PC-9 (cell line): ENCODE results near the gene SLC22A4. TPM values are rescaled to one million over a fixed set of nuclear protein-coding genes. Genes with fewer than 3 reads are reported as not detected.

ENCODE experiments used
- BruUV-seq: library from RNA; stranded (reverse); fragments of 400-500 nt; replicated peaks from 2 replicates; lab custom pipeline; 2021; lab: Mats Ljungman, UMichigan
- CTCF ChIA-PET: fragments of 300-600 bp; sonication (Branson Sonifier 250); formaldehyde crosslinking; loops from one replicate; lab custom pipeline; 2022; ENCODE audit warnings: antibody characterized with exemption; lab: Charles Lee
- POLR2A ChIA-PET: fragments of 300-600 bp; sonication (Branson Sonifier 250); formaldehyde crosslinking; loops from one replicate; lab custom pipeline; 2022; ENCODE audit warnings: antibody characterized with exemption; ENCODE audit not compliant: unreplicated experiment; lab: Charles Lee
- DNase-seq, 2 experiments: peaks; one replicate each; pipeline versions ENCODE4 v3.0.0 to v3.0.0-alpha.2; 2015 to 2022; ENCODE audit warnings: mixed read lengths in 1 of 2
- H2AFZ ChIP-seq: fragments of 200-600 bp; sonication (generic); 2 replicates; pipeline ENCODE4 v1.8.1; 2017; ENCODE audit warnings: antibody characterized with exemption
- H3F3A ChIP-seq: fragments of 200-600 bp; sonication (generic); 2 replicates; pipeline ENCODE4 v1.8.1; 2017; ENCODE audit warnings: antibody characterized with exemption, mild to moderate bottlenecking, low read depth; ENCODE audit not compliant: insufficient read depth
- H3K27ac ChIP-seq: fragments of 200-600 bp; sonication (generic); 2 replicates; pipeline ENCODE4 v1.6.1; 2016; ENCODE audit warnings: mixed run types
- H3K27me3 ChIP-seq: fragments of 200-600 bp; sonication (generic); 2 replicates; pipeline ENCODE4 v1.6.1; 2016; ENCODE audit warnings: low read depth, mixed run types; ENCODE audit not compliant: insufficient read depth
- H3K36me3 ChIP-seq: fragments of 200-600 bp; sonication (generic); 2 replicates; pipeline ENCODE4 v1.6.1; 2016; ENCODE audit warnings: low read depth, mixed run types
- H3K4me1 ChIP-seq: fragments of 200-600 bp; sonication (generic); replicated peaks from 2 replicates; pipeline ENCODE4 v1.6.1; 2016; ENCODE audit warnings: mixed run types; ENCODE audit not compliant: insufficient read depth
- H3K4me2 ChIP-seq: fragments of 200-600 bp; sonication (generic); 2 replicates; pipeline ENCODE4 v1.6.1; 2017; ENCODE audit warnings: mixed run types
- H3K4me3 ChIP-seq: fragments of 200-600 bp; sonication (generic); 2 replicates; pipeline ENCODE4 v1.6.1; 2016; ENCODE audit warnings: mixed run types
- H3K79me2 ChIP-seq: fragments of 200-600 bp; sonication (generic); 2 replicates; pipeline ENCODE4 v1.6.1; 2017; ENCODE audit warnings: low read depth, mixed run types
- H3K9me2 ChIP-seq: fragments of 200-600 bp; sonication (generic); 2 replicates; pipeline ENCODE4 v1.8.1; 2017; ENCODE audit warnings: mild to moderate bottlenecking; ENCODE audit not compliant: insufficient read depth
- H3K9me3 ChIP-seq: fragments of 200-600 bp; sonication (generic); 2 replicates; pipeline ENCODE4 v1.8.1; 2016; ENCODE audit warnings: low read depth; ENCODE audit not compliant: insufficient read depth
- H4K20me1 ChIP-seq: fragments of 200-600 bp; sonication (generic); 2 replicates; pipeline ENCODE4 v1.8.1; 2017; ENCODE audit not compliant: insufficient read depth
- EZH2 ChIP-seq: fragments of 200-600 bp; sonication (generic); IDR thresholded peaks from 2 replicates; pipeline ENCODE4 v1.8.0; 2017; ENCODE audit warnings: antibody characterized with exemption, low read depth
- intact Hi-C: fragments of 100-400 bp; cut with micrococcal nuclease; formaldehyde crosslinking; loops from one replicate; pipeline ENCODE4 v1.10.0; 2022; ENCODE audit not compliant: unreplicated experiment
- total RNA-seq: library from RNA; stranded (reverse); gene quantifications from 2 replicates; pipeline ENCODE4 v1.2.3, GENCODE V29; 2021
- TF ChIP-seq, protein P1 (sequence below): fragments of 200-600 bp; sonication (generic); conservative IDR thresholded peaks from 2 replicates; pipeline ENCODE4 v1.6.1; 2017; ENCODE audit warnings: mixed run types, antibody characterized with exemption, mild to moderate bottlenecking, moderate library complexity

The SLC22A4 gene
- total RNA-seq, 1 experiment from 2014 or later: 4.2 TPM

DNA sequence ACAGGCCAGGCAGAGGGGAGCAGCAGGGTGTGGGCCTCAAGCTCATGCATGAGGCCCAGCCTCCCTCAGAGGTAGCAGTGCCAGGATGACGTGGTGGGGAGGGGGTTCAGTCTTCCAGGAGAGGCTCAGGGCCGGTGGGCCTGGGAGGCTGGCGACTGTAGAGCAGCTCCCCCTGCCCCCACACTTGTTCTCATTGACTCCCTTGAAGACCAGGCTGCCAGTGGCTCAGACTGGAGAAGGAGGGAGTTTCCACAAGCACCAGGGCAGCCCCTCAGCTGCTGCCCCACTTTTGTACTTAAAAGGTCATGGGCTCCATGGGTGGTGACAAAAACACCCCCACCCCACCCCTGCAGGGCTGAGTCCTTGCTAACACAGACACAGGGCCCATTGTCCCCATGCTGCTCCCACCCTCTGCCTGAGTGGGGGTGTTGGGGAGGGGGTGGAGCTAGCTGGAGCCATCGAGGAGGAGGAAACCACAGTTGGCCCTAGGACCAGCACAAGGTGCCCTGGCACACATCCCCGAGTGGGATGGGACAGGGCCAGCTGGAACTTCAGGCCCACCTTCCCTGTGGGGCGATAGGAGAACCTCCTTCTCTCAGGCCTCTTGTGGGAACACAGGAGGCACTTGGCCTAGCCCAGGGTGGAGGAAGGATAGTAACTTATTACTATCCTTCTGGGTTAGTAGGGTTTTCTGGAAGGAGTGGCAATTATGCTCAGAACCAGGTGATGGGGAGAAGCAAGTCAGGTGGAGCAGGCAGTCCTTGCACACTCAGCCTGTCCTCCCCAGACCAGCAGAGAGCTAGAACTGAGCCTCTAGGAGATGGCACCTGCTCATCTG is 26.0 kb upstream of the SLC22A4 start:
- Histone ChIP-seq H3K79me2 (no peaks in the 10 kb centered on the region), H3K4me3 (no peak overlapping the region), H3K27ac (no peak overlapping the region), H3K9me2 (no peaks in the 10 kb centered on the region), H2AFZ (no peak overlapping the region), H3K9me3 (no peaks in the 10 kb centered on the region), H4K20me1 (no peaks in the 10 kb centered on the region), H3K4me2 (no peak overlapping the region), H3K36me3 (no peaks in the 10 kb centered on the region), H3K27me3 (no peaks in the 10 kb centered on the region), H3K4me1 (peaks cover 34% of the 10 kb centered on the region), H3F3A (peaks cover 9% of the 10 kb centered on the region; the same call in 1 of the 2 replicates)
- ChIA-PET CTCF (no interaction called here), POLR2A (no interaction called here)
- intact Hi-C loops: loop anchor here (2.0 to 5.0 kb wide), 3 partner anchors 29 to 229 kb away; no protein-coding TSS in a partner anchor
- TF ChIP-seq EZH2: no peak
- TF ChIP-seq, protein P1, sequence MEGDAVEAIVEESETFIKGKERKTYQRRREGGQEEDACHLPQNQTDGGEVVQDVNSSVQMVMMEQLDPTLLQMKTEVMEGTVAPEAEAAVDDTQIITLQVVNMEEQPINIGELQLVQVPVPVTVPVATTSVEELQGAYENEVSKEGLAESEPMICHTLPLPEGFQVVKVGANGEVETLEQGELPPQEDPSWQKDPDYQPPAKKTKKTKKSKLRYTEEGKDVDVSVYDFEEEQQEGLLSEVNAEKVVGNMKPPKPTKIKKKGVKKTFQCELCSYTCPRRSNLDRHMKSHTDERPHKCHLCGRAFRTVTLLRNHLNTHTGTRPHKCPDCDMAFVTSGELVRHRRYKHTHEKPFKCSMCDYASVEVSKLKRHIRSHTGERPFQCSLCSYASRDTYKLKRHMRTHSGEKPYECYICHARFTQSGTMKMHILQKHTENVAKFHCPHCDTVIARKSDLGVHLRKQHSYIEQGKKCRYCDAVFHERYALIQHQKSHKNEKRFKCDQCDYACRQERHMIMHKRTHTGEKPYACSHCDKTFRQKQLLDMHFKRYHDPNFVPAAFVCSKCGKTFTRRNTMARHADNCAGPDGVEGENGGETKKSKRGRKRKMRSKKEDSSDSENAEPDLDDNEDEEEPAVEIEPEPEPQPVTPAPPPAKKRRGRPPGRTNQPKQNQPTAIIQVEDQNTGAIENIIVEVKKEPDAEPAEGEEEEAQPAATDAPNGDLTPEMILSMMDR: no peak
- BruUV-seq: no TSS peak
- no peak for DNase-seq

- no peak overlapping the region for H3K4me3 ChIP-seq
- ChIA-PET CTCF (no interaction called here), POLR2A (no interaction called here)
- no peak overlapping the region for H3K4me2 ChIP-seq
- H3K9me3 ChIP-seq: no peaks in the 10 kb centered on the region
- H3K27me3 ChIP-seq: no peaks in the 10 kb centered on the region
- peaks cover 9% of the 10 kb centered on the region; the same call in 1 of the 2 replicates for H3F3A ChIP-seq
- intact Hi-C loops: loop anchor here (5.0 kb wide), 2 partner anchors 118 to 228 kb away; no protein-coding TSS in a partner anchor
- no TSS peak for BruUV-seq
- H3K9me2 ChIP-seq: no peaks in the 10 kb centered on the region
- peaks cover 26% of the 10 kb centered on the region for H3K4me1 ChIP-seq
- TF ChIP-seq, protein P1: no peak
- no peak for TF ChIP-seq EZH2
- H4K20me1 ChIP-seq: no peaks in the 10 kb centered on the region
- no peak for DNase-seq
- no peak overlapping the region for H3K27ac ChIP-seq
- no peaks in the 10 kb centered on the region for H3K79me2 ChIP-seq
- H3K36me3 ChIP-seq: no peaks in the 10 kb centered on the region
- no peak overlapping the region for H2AFZ ChIP-seq
Observed at GRCh38 chr5:132268769-132269551, 25.2 kb upstream of the SLC22A4 start.

- H3K4me2 ChIP-seq: no peak overlapping the region
- no peaks in the 10 kb centered on the region for H3K36me3 ChIP-seq
- intact Hi-C loops: loop anchor here (5.0 kb wide), 2 partner anchors 118 to 228 kb away; no protein-coding TSS in a partner anchor
Observed at GRCh38 chr5:132269635-132270334, 24.4 kb upstream of the SLC22A4 start.

More at GRCh38 chr5:132269635-132270334, 24.4 kb upstream of the SLC22A4 start:
- Histone ChIP-seq H3K79me2 (no peaks in the 10 kb centered on the region), H4K20me1 (no peaks in the 10 kb centered on the region), H3K4me3 (no peak overlapping the region), H3F3A (peaks cover 9% of the 10 kb centered on the region; the same call in 1 of the 2 replicates), H3K27me3 (no peaks in the 10 kb centered on the region), H3K27ac (no peak overlapping the region), H3K9me2 (no peaks in the 10 kb centered on the region), H3K4me1 (peaks cover 21% of the 10 kb centered on the region), H3K9me3 (no peaks in the 10 kb centered on the region), H2AFZ (no peak overlapping the region)
- ChIA-PET POLR2A (no interaction called here), CTCF (interaction anchor here (0.5 kb wide), 1 partner anchor 98 kb away, joined by 3 read pairs; no protein-coding TSS in a partner anchor)
- BruUV-seq: no TSS peak
- no peak for TF ChIP-seq EZH2
- TF ChIP-seq, protein P1: no peak
- DNase-seq: no peak
